Endothelial cell of umbilical vein (primary cell): Measurements from ENCODE around the gene LNPK.

Source experiments
- CTCF ChIP-seq, 2 donors: IDR thresholded peaks; 1 replicate in 1 of 2; 2 replicates in 1 of 2; pipeline ENCODE4 v1.5.1; 2011; ENCODE audit warnings: low read length in 2 of 2, mild to moderate bottlenecking in 2 of 2, moderate library complexity in 2 of 2, control low read depth in 1 of 2, inconsistent platforms in 1 of 2, low read depth in 1 of 2; ENCODE audit not compliant: insufficient read depth in 1 of 2; ENCODE audit errors: extremely low read depth in 1 of 2
- POLR2A ChIP-seq: IDR thresholded peaks from 2 replicates; pipeline ENCODE4 v1.6.1; 2012; ENCODE audit warnings: low read depth, mild to moderate bottlenecking, control low read depth, low read length
- POLR2AphosphoS5 ChIP-seq: IDR thresholded peaks from 2 replicates; pipeline ENCODE4 v1.6.1; 2012; ENCODE audit warnings: low read depth, mild to moderate bottlenecking, control low read depth, low read length, moderate library complexity; ENCODE audit not compliant: insufficient read depth

GRCh38 chr2:175984846-175985245 is 17.2 kb downstream of the LNPK start:
- TF ChIP-seq CTCF (IDR thresholded peaks at IDR 0.05; ENCODE audit: extremely low read depth in 1 of 2, insufficient read depth in 1 of 2, low read depth in 1 of 2, low read length in 2 of 2) = no peak
- no peak for TF ChIP-seq POLR2A
- no peak for TF ChIP-seq POLR2AphosphoS5
